NT2/D1 (cell line): ENCODE measurements around the gene RIN3.

Experiments
- SUZ12 ChIP-seq: IDR thresholded peaks from 2 replicates; pipeline ENCODE4 v1.6.1; 2011; ENCODE audit not compliant: insufficient read length, insufficient read depth; ENCODE audit errors: extremely low read depth
- YY1 ChIP-seq: IDR thresholded peaks from 2 replicates; pipeline ENCODE4 v1.6.1; 2011; ENCODE audit not compliant: insufficient read length, insufficient read depth
- ZNF274 ChIP-seq: IDR thresholded peaks from 2 replicates; pipeline ENCODE4 v1.6.1; 2011; ENCODE audit warnings: mild to moderate bottlenecking, low read depth, low read length

DNA sequence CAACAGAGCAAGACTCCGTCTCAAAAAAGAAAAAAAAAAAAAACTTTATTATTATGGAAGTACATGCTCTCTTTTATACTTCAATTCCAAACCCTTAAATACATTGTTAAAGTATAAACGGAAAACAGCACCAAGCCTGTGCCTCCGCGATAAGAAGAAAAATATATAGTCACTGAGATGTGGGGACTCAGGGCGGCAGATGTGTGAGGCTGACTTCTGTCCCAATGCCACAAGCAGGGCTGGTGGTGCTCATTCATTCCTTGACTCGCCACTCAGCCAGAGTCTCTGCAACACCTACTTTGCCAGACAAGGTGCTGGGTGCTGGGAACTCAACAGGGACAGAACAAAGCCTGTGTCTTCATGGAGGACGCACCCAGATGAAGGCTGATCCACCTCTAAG is 221.0 kb downstream of the RIN3 start:
- TF ChIP-seq ZNF274 (no peak), YY1 (no peak), SUZ12 (no peak)
